HG03045 (cell line): ENCODE results near the gene GPI.
"Not testable (repeated sequence)": the region's sequence is repeated elsewhere in the genome, so short reads cannot be mapped to it uniquely, and the experiment has no call there.

ENCODE experiments used
- ATAC-seq: cut with Tn5 transposase; IDR thresholded peaks from one replicate; pipeline ENCODE4 v1.9.1; 2021; ENCODE audit warnings: mild to moderate bottlenecking, moderate library complexity; ENCODE audit not compliant: unreplicated experiment

GPI gene

GRCh38 chr19:34364830-34365462 lies at the start of gene GPI:
Gene GPI, plus strand, starts transcription at chr19:34365196. Its CDS starts 71 bp downstream, at chr19:34365267.
- peak; percentile 69 for ATAC-seq

- ATAC-seq = no peak
These were observed 48.7 kb upstream of the GPI start for GRCh38 chr19:34316247-34316646.

GRCh38 chr19:34316741-34317301 lies 48.2 kb upstream of the GPI start:
- ATAC-seq = no peak

GRCh38 chr19:34317311-34317927 lies 47.6 kb upstream of the GPI start:
- no peak for ATAC-seq

- no peak for ATAC-seq
These were observed 45.8 kb upstream of the GPI start for GRCh38 chr19:34319230-34319585.

- no peak for ATAC-seq
These were observed 45.2 kb upstream of the GPI start for GRCh38 chr19:34319785-34320184.

- ATAC-seq = no peak
These were observed 44.7 kb upstream of the GPI start for GRCh38 chr19:34320277-34320676.

- ATAC-seq = no peak
These were observed 43.3 kb upstream of the GPI start for GRCh38 chr19:34321735-34322134.

GRCh38 chr19:34323433-34324204 lies 41.4 kb upstream of the GPI start:
- no peak for ATAC-seq

- ATAC-seq = no peak
These were observed 40.7 kb upstream of the GPI start for GRCh38 chr19:34324320-34324719.

GRCh38 chr19:34325181-34325580 lies 39.8 kb upstream of the GPI start:
- ATAC-seq = no peak

GRCh38 chr19:34325981-34326787 lies 38.8 kb upstream of the GPI start:
- ATAC-seq = no peak

GRCh38 chr19:34327851-34328250 lies 37.1 kb upstream of the GPI start:
- no peak for ATAC-seq

GRCh38 chr19:34328982-34329381 lies 36.0 kb upstream of the GPI start:
- ATAC-seq = no peak

GRCh38 chr19:34330116-34330515 lies 34.9 kb upstream of the GPI start:
- ATAC-seq = no peak

- not testable (repeated sequence) for ATAC-seq
These were observed 34.4 kb upstream of the GPI start for GRCh38 chr19:34330596-34330995.

GRCh38 chr19:34331596-34331995 lies 33.4 kb upstream of the GPI start:
- ATAC-seq = not testable (repeated sequence)

GRCh38 chr19:34332027-34332760 lies 32.8 kb upstream of the GPI start:
- no peak for ATAC-seq

GRCh38 chr19:34335914-34336313 lies 29.1 kb upstream of the GPI start:
- ATAC-seq = no peak

GRCh38 chr19:34336781-34337271 lies 28.2 kb upstream of the GPI start:
- ATAC-seq = no peak
